ENCODE data around the gene MROH2A. TPM values are rescaled to one million over a fixed set of nuclear protein-coding genes. Genes with fewer than 3 reads are reported as not detected.
A peak's percentile ranks its signal among the peaks of the same experiment; 100 is the strongest.

The MROH2A gene
- total RNA-seq, 1 experiment from 2014 or later = not detected

DNA sequence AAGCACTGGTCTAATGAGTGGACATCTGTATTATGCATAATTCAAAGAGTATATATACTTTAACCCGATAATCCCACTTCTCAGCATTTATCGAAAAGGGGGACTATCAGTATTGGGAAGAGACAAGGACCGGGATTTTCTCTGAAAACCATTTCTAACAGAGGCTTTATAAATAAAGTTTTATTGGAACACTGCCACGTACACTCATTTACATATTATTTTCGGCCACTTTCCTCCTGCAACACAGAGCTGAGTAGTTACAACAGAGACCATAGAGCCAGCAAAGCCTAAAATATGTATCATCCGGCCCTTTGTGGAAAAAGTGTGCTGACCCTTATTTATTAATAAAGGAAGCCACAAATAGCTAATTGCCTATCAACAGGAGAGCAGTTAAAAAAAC is 73.0 kb downstream of the MROH2A start (continued):
- TF ChIP-seq, protein P1, sequence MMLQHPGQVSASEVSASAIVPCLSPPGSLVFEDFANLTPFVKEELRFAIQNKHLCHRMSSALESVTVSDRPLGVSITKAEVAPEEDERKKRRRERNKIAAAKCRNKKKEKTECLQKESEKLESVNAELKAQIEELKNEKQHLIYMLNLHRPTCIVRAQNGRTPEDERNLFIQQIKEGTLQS (CRISPR knock-in tag; conservative IDR thresholded peaks at IDR 0.05) = no peak

DNA sequence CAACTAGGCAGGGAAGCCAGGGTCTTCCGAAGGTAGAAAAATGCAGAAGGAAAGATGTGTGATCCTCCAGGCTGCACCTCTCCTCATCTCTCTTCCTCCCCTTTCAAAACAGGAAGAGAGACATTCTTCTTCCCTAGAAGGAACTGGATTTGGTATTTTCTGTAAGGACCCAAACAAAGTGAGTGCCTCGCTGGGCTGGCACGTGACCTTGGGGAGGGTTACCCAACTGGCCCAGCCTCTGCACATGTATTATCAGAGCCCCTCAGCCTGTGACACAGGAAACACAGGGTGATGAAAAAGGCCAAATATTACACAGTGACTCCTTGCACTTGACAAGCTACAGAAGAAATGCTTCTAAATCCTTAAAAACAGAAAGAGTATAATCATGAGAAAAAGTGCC is 73.9 kb downstream of the MROH2A start:
- CTCF ChIA-PET = no interaction called here

DNA sequence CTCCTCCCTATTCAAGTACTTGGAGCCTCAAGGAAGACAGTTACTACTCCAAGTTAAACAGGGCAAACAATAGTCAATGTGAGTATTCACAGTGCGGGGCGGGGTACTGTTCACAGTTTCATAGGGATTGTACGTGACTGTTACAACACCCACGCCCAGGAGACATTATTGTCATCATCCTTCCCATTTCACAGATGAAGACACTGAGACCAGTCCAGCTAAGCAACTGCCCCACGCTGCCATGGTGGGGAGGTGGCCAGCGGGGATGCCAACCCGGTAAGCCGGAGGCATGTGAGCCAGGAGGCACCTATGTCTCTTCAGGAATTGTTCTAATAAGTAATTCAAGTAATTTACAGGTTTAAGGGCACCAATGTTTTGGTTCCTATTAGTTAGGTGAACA is 75.2 kb downstream of the MROH2A start:
- H3K4me3 Mint-ChIP-seq = peak overlapping the region; percentile 100
- DNase-seq (ENCODE audit: low spot score) = no peak
- no peaks in the 10 kb centered on the region for H3K9me3 Mint-ChIP-seq
- TF ChIP-seq FOXK1 (CRISPR knock-in tag; IDR thresholded peaks at IDR 0.05) (no peak), NR1H2 (CRISPR knock-in tag; IDR thresholded peaks at IDR 0.05) (no peak), FOXP1 (CRISPR knock-in tag; IDR thresholded peaks at IDR 0.05; ENCODE audit: borderline replicate concordance) (no peak), RELA (CRISPR knock-in tag; IDR thresholded peaks at IDR 0.05; ENCODE audit: borderline replicate concordance) (no peak), NR3C1 (CRISPR knock-in tag; conservative IDR thresholded peaks at IDR 0.05; ENCODE audit: low read depth) (no peak), ZNF396 (CRISPR knock-in tag; IDR thresholded peaks at IDR 0.05; ENCODE audit: borderline replicate concordance) (no peak), MXD4 (CRISPR knock-in tag; IDR thresholded peaks at IDR 0.05; ENCODE audit: borderline replicate concordance) (no peak)
- TF ChIP-seq, protein P2, sequence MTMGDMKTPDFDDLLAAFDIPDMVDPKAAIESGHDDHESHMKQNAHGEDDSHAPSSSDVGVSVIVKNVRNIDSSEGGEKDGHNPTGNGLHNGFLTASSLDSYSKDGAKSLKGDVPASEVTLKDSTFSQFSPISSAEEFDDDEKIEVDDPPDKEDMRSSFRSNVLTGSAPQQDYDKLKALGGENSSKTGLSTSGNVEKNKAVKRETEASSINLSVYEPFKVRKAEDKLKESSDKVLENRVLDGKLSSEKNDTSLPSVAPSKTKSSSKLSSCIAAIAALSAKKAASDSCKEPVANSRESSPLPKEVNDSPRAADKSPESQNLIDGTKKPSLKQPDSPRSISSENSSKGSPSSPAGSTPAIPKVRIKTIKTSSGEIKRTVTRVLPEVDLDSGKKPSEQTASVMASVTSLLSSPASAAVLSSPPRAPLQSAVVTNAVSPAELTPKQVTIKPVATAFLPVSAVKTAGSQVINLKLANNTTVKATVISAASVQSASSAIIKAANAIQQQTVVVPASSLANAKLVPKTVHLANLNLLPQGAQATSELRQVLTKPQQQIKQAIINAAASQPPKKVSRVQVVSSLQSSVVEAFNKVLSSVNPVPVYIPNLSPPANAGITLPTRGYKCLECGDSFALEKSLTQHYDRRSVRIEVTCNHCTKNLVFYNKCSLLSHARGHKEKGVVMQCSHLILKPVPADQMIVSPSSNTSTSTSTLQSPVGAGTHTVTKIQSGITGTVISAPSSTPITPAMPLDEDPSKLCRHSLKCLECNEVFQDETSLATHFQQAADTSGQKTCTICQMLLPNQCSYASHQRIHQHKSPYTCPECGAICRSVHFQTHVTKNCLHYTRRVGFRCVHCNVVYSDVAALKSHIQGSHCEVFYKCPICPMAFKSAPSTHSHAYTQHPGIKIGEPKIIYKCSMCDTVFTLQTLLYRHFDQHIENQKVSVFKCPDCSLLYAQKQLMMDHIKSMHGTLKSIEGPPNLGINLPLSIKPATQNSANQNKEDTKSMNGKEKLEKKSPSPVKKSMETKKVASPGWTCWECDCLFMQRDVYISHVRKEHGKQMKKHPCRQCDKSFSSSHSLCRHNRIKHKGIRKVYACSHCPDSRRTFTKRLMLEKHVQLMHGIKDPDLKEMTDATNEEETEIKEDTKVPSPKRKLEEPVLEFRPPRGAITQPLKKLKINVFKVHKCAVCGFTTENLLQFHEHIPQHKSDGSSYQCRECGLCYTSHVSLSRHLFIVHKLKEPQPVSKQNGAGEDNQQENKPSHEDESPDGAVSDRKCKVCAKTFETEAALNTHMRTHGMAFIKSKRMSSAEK (CRISPR knock-in tag; IDR thresholded peaks at IDR 0.05; ENCODE audit: borderline replicate concordance) = no peak
- TF ChIP-seq, protein P3, sequence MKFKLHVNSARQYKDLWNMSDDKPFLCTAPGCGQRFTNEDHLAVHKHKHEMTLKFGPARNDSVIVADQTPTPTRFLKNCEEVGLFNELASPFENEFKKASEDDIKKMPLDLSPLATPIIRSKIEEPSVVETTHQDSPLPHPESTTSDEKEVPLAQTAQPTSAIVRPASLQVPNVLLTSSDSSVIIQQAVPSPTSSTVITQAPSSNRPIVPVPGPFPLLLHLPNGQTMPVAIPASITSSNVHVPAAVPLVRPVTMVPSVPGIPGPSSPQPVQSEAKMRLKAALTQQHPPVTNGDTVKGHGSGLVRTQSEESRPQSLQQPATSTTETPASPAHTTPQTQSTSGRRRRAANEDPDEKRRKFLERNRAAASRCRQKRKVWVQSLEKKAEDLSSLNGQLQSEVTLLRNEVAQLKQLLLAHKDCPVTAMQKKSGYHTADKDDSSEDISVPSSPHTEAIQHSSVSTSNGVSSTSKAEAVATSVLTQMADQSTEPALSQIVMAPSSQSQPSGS (CRISPR knock-in tag; IDR thresholded peaks at IDR 0.05; ENCODE audit: borderline replicate concordance, low read depth) = no peak
- TF ChIP-seq, protein P4, sequence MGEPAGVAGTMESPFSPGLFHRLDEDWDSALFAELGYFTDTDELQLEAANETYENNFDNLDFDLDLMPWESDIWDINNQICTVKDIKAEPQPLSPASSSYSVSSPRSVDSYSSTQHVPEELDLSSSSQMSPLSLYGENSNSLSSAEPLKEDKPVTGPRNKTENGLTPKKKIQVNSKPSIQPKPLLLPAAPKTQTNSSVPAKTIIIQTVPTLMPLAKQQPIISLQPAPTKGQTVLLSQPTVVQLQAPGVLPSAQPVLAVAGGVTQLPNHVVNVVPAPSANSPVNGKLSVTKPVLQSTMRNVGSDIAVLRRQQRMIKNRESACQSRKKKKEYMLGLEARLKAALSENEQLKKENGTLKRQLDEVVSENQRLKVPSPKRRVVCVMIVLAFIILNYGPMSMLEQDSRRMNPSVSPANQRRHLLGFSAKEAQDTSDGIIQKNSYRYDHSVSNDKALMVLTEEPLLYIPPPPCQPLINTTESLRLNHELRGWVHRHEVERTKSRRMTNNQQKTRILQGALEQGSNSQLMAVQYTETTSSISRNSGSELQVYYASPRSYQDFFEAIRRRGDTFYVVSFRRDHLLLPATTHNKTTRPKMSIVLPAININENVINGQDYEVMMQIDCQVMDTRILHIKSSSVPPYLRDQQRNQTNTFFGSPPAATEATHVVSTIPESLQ (CRISPR knock-in tag; IDR thresholded peaks at IDR 0.05) = no peak
- TF ChIP-seq, protein P5, sequence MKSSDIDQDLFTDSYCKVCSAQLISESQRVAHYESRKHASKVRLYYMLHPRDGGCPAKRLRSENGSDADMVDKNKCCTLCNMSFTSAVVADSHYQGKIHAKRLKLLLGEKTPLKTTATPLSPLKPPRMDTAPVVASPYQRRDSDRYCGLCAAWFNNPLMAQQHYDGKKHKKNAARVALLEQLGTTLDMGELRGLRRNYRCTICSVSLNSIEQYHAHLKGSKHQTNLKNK (CRISPR knock-in tag; IDR thresholded peaks at IDR 0.05) = no peak
- H3K4me1 Mint-ChIP-seq = peaks cover 32% of the 10 kb centered on the region
- ChIA-PET POLR2A (no interaction called here), CTCF (no interaction called here)
- no peaks in the 10 kb centered on the region for H3K27me3 Mint-ChIP-seq (ENCODE audit: low read depth)
- peak overlapping the region; percentile 18; the same call in 1 of the 2 replicates for H3K27ac Mint-ChIP-seq
- ATAC-seq = no peak
- H3K36me3 Mint-ChIP-seq = peaks cover 51% of the 10 kb centered on the region

More for the DNA sequence above, 73.9 kb downstream of the MROH2A start:
- TF ChIP-seq ZNF416 (CRISPR knock-in tag; IDR thresholded peaks at IDR 0.05) (no peak), TEAD4 (CRISPR knock-in tag; IDR thresholded peaks at IDR 0.05) (no peak), NFATC4 (CRISPR knock-in tag; IDR thresholded peaks at IDR 0.05) (no peak), ETV6 (CRISPR knock-in tag; IDR thresholded peaks at IDR 0.05) (no peak)
- TF ChIP-seq, protein P6, sequence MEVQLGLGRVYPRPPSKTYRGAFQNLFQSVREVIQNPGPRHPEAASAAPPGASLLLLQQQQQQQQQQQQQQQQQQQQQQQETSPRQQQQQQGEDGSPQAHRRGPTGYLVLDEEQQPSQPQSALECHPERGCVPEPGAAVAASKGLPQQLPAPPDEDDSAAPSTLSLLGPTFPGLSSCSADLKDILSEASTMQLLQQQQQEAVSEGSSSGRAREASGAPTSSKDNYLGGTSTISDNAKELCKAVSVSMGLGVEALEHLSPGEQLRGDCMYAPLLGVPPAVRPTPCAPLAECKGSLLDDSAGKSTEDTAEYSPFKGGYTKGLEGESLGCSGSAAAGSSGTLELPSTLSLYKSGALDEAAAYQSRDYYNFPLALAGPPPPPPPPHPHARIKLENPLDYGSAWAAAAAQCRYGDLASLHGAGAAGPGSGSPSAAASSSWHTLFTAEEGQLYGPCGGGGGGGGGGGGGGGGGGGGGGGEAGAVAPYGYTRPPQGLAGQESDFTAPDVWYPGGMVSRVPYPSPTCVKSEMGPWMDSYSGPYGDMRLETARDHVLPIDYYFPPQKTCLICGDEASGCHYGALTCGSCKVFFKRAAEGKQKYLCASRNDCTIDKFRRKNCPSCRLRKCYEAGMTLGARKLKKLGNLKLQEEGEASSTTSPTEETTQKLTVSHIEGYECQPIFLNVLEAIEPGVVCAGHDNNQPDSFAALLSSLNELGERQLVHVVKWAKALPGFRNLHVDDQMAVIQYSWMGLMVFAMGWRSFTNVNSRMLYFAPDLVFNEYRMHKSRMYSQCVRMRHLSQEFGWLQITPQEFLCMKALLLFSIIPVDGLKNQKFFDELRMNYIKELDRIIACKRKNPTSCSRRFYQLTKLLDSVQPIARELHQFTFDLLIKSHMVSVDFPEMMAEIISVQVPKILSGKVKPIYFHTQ (CRISPR knock-in tag; IDR thresholded peaks at IDR 0.05) = no peak
- TF ChIP-seq, protein P7, sequence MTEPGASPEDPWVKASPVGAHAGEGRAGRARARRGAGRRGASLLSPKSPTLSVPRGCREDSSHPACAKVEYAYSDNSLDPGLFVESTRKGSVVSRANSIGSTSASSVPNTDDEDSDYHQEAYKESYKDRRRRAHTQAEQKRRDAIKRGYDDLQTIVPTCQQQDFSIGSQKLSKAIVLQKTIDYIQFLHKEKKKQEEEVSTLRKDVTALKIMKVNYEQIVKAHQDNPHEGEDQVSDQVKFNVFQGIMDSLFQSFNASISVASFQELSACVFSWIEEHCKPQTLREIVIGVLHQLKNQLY (CRISPR knock-in tag; IDR thresholded peaks at IDR 0.05) = no peak
- TF ChIP-seq, protein P1 (CRISPR knock-in tag; conservative IDR thresholded peaks at IDR 0.05) = no peak
- H3K9me3 Mint-ChIP-seq = no peaks in the 10 kb centered on the region
- DNase-seq (ENCODE audit: low spot score) (no peak), ATAC-seq (no peak)
- POLR2A ChIA-PET = no interaction called here
- peaks cover 64% of the 10 kb centered on the region for H3K36me3 Mint-ChIP-seq
- peaks cover 32% of the 10 kb centered on the region for H3K4me1 Mint-ChIP-seq
- H3K27me3 Mint-ChIP-seq (ENCODE audit: low read depth) = no peaks in the 10 kb centered on the region
- H3K27ac Mint-ChIP-seq = no peak overlapping the region
- peak overlapping the region; percentile 100 for H3K4me3 Mint-ChIP-seq
